Transverse colon (tissue), 4 donors: ENCODE measurements around the gene BTBD2.

Experiments used
- EP300 ChIP-seq: sonication (generic); formaldehyde crosslinking; IDR thresholded peaks from one replicate; pipeline ENCODE4 v1.6.1; 2017; ENCODE audit warnings: antibody characterized with exemption, low read depth
- POLR2A ChIP-seq: fragments of 450-650 bp; IDR thresholded peaks from one replicate; pipeline ENCODE4 v1.6.1; 2016; ENCODE audit warnings: antibody characterized with exemption, mild to moderate bottlenecking, moderate library complexity
- POLR2AphosphoS5 ChIP-seq, 3 donors: sonication (generic); formaldehyde crosslinking; IDR thresholded peaks; one replicate each; pipeline ENCODE4 v1.6.1; 2016; ENCODE audit warnings: antibody characterized with exemption in 3 of 3
- TF ChIP-seq, protein P1 (sequence below), 5 experiments: fragments of 200-600 bp in 3 of 5; fragments of 450-650 bp in 2 of 5; sonication (generic) in 3 of 5; IDR thresholded peaks; 1 replicate in 2 of 5; 2 replicates in 3 of 5; pipeline ENCODE4 v1.5.1; 2016 to 2017; ENCODE audit warnings: antibody characterized with exemption in 5 of 5, inconsistent platforms in 3 of 5, mild to moderate bottlenecking in 2 of 5, moderate library complexity in 1 of 5

GRCh38 chr19:2053601-2054389 lies 38.3 kb upstream of the BTBD2 start:
- TF ChIP-seq POLR2A (no peak), EP300 (no peak), POLR2AphosphoS5 (IDR thresholded peaks at IDR 0.05) (peak; percentile 59 to 60 (median 59))
- TF ChIP-seq, protein P1, sequence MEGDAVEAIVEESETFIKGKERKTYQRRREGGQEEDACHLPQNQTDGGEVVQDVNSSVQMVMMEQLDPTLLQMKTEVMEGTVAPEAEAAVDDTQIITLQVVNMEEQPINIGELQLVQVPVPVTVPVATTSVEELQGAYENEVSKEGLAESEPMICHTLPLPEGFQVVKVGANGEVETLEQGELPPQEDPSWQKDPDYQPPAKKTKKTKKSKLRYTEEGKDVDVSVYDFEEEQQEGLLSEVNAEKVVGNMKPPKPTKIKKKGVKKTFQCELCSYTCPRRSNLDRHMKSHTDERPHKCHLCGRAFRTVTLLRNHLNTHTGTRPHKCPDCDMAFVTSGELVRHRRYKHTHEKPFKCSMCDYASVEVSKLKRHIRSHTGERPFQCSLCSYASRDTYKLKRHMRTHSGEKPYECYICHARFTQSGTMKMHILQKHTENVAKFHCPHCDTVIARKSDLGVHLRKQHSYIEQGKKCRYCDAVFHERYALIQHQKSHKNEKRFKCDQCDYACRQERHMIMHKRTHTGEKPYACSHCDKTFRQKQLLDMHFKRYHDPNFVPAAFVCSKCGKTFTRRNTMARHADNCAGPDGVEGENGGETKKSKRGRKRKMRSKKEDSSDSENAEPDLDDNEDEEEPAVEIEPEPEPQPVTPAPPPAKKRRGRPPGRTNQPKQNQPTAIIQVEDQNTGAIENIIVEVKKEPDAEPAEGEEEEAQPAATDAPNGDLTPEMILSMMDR (IDR thresholded peaks at IDR 0.05), result no peak
